Uterus (tissue), 2 donors: ENCODE measurements around the gene VEPH1.

ENCODE experiments used
- POLR2A ChIP-seq, 2 donors: fragments of 450-650 bp; IDR thresholded peaks; one replicate each; pipeline ENCODE4 v1.6.1; 2016; ENCODE audit warnings: antibody characterized with exemption in 2 of 2, mild to moderate bottlenecking in 1 of 2, moderate library complexity in 1 of 2
- TF ChIP-seq, protein P1 (sequence below), 4 experiments: fragments of 200-600 bp in 2 of 4; fragments of 450-650 bp in 2 of 4; sonication (generic) in 2 of 4; IDR thresholded peaks; one replicate each; pipeline ENCODE4 v1.5.1; 2016 to 2019; ENCODE audit warnings: antibody characterized with exemption in 4 of 4, mild to moderate bottlenecking in 2 of 4, moderate library complexity in 1 of 4

DNA sequence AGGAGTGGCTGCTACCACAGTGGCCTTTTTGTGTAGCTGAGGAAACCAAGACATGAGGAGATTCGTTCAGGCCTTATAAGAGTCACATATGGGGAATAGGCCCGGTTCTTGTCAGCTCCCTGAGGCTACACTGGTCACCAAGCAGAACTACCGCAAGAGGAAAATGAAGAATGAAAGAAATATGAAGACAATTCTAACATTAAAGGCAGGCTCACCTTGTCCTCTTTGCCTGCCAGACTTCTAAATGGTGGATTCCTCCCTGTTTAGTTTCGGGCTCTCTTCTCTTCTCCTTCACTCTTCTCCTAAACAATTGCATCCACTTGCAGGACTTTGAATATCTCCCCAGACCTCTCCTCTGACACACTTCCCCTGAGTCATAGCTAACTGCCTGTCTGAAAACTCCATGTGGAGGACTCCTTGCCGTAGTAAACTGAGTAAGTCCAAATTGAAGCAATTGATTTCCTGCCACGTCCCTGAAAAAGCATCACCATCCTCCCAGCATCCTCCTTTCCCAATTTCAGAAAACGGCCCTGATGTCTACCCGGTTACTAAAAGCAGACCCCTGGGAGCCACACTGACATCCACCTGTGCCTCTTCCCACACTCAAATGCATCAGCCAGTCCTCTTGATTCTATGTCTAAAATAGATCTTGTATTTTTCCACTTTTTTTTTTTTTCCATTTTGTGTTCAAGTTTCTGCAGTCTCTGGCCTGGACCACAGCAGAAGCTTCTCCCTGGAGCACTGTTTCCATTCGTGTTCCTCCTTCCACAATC is 30.3 kb upstream of the VEPH1 start:
- TF ChIP-seq, protein P1, sequence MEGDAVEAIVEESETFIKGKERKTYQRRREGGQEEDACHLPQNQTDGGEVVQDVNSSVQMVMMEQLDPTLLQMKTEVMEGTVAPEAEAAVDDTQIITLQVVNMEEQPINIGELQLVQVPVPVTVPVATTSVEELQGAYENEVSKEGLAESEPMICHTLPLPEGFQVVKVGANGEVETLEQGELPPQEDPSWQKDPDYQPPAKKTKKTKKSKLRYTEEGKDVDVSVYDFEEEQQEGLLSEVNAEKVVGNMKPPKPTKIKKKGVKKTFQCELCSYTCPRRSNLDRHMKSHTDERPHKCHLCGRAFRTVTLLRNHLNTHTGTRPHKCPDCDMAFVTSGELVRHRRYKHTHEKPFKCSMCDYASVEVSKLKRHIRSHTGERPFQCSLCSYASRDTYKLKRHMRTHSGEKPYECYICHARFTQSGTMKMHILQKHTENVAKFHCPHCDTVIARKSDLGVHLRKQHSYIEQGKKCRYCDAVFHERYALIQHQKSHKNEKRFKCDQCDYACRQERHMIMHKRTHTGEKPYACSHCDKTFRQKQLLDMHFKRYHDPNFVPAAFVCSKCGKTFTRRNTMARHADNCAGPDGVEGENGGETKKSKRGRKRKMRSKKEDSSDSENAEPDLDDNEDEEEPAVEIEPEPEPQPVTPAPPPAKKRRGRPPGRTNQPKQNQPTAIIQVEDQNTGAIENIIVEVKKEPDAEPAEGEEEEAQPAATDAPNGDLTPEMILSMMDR (IDR thresholded peaks at IDR 0.05): no peak
- no peak for TF ChIP-seq POLR2A (IDR thresholded peaks at IDR 0.05)
